T-helper 9 cell (primary cell): ENCODE data around the gene PLXDC1.
A peak's percentile ranks its signal among the peaks of the same experiment; 100 is the strongest.

ENCODE experiments used
- DNase-seq: peaks from one replicate; pipeline ENCODE4 v3.0.0-alpha.2; 2020
- total RNA-seq, 2 donors: gene quantifications; one replicate each; lab custom pipeline; 2026; lab: John Stamatoyannopoulos, UW

Gene PLXDC1
- total RNA-seq, result 2.6 to 25.3 reads per million in 2 donors

DNA sequence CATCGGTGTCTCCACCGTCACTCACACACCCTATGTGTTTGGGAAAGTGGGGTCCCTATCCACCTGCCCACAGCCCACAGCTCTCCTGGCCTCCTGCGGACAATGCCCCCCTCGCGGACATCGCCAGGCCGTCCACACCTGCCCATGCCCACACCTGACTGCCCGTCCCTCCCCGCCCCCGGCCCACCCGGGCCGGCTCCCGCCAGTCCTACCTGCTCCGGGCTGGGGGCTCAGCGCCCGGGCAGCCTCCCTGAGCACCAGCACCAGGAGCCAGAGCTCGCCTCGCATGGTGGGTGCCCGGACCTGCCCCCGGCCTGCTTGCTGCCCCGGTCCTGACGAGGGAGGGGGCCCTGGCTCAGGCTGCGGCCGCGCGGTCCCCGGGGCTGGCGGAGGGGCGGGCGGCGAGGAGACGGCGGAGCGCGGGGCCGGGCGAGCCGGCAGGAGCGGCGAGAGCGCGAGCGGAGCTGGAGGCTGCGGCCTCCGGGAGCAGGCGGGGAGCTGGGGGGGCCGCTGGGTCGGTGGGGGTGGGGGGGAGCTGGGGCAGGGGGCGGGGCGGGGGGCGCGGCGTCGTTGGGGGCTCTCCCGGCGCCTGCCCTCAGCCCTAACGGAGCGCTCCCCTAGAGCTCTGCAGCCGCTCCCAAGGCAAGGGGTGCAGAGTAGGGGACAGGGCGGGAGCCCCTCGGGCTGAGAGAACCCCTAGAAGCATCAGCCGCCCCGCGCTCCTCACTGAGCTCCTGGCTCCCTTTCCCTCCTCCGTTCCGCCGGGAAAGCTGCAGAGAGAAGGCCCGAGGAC, at the start of gene PLXDC1:
PLXDC1 (minus strand) TSS at position 488 of the 793 bp plus-strand sequence; CDS start at position 288, 200 bp downstream.
- no peak for DNase-seq

DNA sequence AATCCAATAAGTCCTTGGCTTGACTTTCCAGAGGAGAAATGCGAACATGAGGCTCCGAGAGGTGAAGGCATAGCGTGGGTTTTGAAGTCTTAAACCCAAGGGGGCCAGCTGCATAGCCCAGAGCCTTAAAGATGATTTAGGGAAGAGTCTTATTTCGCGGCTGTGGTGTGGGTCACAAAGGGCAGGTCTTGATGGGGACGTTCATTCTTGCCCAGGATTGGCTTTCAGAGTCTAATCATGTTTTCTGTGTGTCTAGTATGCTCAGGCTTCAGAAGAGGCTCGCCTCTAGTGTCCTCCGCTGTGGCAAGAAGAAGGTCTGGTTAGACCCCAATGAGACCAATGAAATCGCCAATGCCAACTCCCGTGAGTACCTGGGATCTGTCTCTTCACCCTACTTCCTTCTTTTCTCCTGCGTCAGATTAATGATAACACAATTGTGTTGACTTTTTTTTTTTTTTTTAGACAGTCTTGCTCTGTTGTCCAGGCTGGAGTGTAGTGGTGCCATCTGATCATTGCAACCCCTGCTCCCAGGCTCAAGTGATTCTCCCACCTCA, 49.6 kb upstream of the PLXDC1 start:
- no peak for DNase-seq

GRCh38 chr17:39200070-39200879, 48.8 kb upstream of the PLXDC1 start, which contains the start of gene RPL19:
TSS of gene RPL19 (plus strand) at chr17:39200283. CDS start at chr17:39200345, 62 bp downstream.
- DNase-seq, result peak; percentile 73

- peak; percentile 76 for DNase-seq
These were observed 48.3 kb upstream of the PLXDC1 start for GRCh38 chr17:39199820-39200069.

DNA sequence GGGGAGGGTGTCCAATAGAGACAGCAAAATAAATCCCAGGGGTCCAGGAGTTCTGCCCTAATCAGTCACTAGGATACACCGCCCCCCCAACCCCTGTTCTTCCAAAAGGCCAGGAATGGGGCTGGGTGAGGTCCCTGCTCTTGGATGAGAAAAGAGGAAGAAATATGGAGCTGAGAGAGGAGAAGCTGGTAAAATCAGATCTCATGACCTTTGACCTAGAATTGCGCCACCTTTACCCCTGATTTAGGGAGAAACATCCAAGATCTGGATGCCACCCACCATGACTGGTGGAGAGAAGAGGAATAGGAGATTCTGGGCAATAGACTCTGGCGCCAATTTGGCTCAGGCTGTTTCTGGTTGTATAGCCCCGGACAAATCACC, 46.7 kb upstream of the PLXDC1 start:
- DNase-seq, result no peak

DNA sequence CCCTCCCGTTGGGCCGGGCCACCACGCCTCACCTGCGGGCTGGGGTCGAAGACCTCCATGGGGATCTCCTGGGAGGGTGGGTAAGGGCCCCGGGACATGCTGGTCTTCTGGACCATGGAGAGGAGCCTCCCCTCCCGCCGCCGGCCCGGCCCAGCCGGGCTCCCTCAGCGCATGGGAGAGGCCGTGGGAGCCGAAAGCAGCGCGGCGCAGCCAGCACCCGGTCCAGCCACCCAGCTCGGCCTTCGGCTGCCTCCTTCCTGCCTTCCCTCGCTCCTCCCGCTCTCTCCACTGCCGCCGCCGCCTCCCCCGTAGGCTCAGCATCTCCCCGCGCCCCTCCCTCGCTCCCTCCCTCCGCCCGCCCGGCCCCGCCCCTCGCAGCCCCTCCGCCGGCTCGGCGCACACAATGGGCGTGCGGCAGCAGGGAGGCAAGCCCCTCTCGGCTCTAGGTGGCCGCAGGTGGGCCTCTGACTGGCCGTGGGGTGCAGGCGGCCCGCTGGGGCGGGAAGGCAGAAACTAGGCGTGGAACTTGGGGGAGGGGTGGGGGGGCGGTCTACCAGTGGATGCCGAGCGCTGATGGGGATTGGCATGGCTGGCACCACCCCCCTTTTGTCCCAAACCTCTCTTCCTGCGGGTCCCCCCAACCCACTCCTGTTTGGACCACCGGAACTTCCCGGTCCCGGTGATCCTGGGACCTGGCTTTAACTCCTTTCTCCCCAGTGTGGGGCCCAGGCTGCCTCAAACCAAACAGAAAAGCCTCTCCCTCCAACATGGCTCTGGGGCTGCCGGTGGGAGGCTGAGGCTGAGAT, 46.1 kb upstream of the PLXDC1 start, which contains the start of gene CACNB1:
CACNB1 (minus strand) TSS at position 290 of the 806 bp plus-strand sequence; CDS start at position 116, 174 bp downstream.
- DNase-seq, result peak; percentile 76

DNA sequence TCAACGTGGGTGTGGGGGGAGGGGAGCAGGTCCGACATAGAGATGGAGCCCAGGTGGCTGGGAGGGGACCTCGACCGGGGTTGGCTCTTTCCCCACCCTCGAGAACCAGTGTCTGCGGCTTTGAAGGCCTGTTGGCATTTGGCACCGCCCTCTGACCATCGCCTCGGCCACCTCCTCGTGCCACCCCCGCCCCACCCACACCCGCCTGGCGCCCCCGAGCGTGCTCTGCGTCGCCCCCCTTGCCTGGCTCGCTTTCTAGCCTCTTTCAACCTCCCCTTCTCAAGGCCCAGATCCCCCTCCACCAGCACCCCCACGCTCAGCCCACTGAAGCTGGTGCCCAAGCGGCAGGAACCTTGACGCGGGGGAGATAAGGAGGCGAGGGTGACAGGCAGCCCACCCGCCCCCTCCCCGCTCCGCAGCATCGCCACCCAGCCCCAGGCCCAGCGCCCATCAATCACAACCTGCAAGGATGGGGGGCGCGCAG, 45.4 kb upstream of the PLXDC1 start:
- no peak for DNase-seq

- DNase-seq, result no peak
These were observed 44.9 kb upstream of the PLXDC1 start for GRCh38 chr17:39196241-39196807.

DNA sequence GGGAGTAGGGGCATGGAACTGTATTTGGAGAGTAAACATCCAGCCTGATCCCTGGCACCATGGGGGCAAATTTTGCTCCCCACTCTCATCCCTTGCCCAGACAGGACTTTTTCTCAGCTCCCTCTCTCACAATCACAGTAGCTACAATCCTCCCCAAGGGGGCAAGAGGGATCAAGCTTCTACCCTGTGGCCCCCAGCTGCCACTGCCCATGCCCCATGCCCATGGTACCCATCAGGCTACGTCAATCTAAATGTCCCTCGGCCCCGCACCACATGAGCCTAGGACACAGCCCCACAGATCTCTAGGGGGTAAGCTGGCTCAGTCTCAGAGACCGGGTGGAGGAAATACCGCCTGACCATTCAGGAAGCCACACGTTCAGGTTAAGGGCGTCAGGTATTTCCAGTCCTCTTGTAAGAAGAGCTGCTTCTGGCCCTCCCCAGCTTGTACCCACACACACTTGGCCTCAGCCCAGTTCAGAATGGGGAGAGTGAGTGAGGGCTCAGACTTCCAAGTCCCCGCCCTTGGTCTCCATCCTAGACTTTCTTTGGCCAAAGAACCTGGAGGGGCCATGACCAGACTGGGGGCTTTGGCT, 44.2 kb upstream of the PLXDC1 start:
- no peak for DNase-seq

- DNase-seq, result no peak
These were observed 43.6 kb upstream of the PLXDC1 start for GRCh38 chr17:39194985-39195524.

DNA sequence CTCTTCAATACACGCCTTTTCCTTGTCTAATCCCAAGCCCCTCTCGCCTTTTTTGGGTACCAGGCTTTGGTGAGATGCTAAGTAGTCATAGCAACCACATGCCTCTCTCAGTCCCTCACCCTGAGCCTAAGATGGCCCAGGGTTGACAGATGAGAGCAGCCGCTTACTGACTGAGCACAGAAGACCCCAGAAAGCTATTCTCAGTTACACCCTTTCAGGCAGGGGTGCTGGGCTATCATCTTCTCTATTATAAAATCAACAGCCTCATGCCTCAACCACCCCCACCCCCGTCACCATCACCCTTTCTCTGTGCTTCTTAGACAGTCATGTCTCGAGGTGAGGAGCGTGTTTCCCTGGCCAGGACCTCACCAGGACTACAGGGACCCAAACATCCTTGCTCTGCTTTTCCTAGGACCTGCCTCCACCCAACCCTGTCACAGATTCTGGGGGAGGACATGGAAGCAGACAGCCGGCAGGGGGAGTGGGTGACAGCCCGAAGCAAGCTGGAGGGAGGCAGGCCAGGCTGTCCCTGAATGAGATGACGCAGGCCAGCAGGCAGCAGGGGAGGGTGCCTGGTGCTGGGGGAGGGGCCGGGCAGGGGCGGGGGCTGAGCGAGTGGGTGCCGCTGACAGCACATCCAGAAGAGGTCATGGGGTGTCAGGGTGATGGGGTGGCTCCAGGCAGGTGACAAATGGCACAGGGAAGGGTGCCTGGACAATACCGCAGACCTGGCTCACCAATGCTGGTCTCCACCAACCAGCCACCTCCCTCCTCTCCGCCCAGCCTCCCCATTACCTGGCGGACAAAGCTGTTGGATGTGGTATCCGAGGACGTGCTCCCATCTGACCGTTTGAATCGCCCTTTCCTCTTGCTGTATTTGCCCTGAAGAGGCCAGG, 42.9 kb upstream of the PLXDC1 start:
- no peak for DNase-seq

- DNase-seq, result no peak
These were observed 41.9 kb upstream of the PLXDC1 start for GRCh38 chr17:39193346-39193745.

DNA sequence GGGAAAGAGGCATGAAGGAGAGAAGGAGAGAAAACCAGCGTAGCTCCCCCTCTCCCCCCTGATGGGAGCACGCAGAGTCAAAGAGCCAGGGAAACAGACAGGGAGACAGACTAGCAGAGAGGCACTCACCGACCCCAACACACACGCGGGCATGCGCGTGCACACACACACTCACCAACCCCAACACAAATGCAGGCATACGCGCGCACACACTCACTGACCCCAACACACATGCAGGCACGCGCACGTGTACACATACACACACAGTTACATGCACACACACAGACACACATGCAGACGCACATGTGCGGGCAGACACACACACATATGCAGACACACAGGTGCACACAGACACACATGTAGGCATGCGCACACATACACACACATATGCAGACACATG, 41.5 kb upstream of the PLXDC1 start:
- DNase-seq, result no peak

- no peak for DNase-seq
These were observed 40.5 kb upstream of the PLXDC1 start for GRCh38 chr17:39191750-39192510.

GRCh38 chr17:39187152-39187830, 35.9 kb upstream of the PLXDC1 start:
- DNase-seq, result no peak

- DNase-seq, result no peak
These were observed 35.1 kb upstream of the PLXDC1 start for GRCh38 chr17:39186481-39187002.

DNA sequence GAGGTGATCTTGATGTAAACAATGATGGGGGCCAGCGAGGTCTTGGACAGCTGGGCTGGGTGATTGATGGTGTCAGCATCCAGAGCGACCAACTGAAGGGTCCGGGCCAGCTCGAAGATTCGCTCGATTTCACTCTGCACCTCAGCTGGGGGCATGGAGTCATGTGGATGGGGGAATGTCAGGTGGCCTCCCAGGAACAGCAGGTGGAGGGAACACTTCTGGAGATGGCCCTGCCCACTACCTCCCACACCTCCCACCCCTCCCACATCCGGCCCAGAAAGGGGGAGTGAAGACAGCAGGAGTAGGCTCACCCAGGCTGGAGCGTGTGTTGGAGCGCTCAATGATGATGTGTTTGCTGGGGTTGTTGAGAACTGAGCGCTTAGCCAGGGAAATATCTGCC, 32.3 kb upstream of the PLXDC1 start:
- no peak for DNase-seq

DNA sequence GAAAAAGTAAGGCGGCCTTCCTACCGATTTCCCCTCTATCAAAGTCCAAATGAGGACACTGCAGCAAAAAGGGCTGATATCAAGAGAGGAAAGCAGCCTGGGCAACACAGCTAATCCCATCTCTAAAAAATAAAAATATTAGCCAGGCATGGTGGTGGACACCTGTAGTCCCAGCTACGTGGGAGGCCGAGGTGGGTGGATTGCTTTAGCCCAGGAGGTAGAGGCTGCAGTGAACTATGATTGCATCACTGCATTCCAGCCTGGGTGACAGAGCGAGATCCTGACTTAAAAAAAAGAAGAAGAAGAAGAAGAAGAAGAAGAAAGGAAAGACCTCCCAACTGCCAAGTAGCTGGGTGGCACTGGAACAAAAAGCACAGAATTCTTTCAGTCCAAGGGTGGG, 31.6 kb upstream of the PLXDC1 start:
- DNase-seq, result no peak

- DNase-seq, result no peak
These were observed 29.9 kb upstream of the PLXDC1 start for GRCh38 chr17:39181303-39181702.
